NCI-H2196 (cell line): ENCODE data around the gene COX6B2.

Source experiments
- DNase-seq: peaks from one replicate; lab custom pipeline; 2025; ENCODE audit not compliant: unreplicated experiment; lab: John Stamatoyannopoulos, UW

COX6B2 gene

DNA sequence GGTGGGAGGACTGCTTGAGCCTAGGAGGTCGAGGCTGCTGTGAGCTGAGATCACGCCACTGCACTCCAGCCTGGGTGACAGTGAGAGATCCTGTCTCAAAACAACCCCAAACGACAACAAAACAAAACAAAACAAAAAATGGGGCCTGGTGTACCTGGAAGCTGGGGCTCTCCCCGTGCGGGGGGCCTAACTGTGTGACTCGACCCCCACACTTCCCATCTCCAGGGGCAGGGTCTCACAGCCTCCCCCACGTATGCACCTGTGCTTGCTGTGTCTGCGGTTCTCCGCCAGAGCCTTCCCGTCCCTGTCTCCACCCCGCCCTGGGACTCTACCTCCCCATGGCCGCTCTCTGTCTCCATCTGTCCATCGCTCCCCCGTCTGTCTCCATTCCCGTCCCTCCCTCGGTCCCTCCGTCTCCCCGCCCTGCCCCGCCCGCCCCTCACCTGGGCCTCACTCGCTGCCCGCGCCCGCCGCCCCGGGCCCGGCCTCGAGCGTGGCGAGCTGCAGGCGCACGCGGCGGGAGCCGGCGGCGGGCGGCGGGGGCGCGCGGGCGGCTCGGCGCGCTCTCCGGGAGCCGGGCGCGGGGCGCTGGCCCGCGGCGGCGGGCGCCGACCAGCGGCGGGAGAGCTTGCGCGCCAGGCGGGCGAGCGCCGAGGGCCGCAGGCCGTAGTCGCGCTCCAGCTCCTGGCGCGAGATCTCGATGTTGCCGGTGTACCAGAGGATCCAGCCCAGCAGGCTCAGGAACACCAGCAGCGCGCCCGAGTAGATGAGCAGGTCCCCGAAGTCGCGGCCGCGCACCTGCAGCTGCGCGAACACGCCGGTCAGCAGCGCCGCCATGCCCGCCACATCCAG is 29.0 kb upstream of the COX6B2 start:
- DNase-seq = peak; percentile 69

GRCh38 chr19:55382522-55383054 is 28.1 kb upstream of the COX6B2 start:
- no peak for DNase-seq

GRCh38 chr19:55382013-55382412 is 27.5 kb upstream of the COX6B2 start:
- DNase-seq = no peak

DNA sequence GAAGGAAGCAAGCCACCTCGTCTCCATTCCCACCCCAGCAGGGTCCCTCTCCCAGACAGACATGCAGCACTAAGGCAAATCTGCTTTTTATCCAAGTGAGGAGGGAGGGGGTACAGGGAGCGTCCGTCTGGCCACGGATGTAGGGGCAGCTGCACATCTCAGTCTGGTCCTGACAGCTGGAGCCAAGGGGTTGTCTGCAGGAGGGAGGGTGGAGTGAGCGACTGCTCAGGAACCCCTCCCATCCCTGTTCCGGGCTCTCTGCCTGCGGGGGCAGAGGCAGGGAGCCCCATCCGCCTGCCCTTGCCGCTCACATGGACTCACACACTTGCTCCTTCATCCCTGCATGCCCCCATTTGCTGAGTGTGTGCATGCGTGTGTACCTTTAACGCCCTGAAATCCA is 24.7 kb upstream of the COX6B2 start:
- DNase-seq = no peak

- no peak for DNase-seq
These were observed 23.0 kb upstream of the COX6B2 start for GRCh38 chr19:55377356-55378131.

DNA sequence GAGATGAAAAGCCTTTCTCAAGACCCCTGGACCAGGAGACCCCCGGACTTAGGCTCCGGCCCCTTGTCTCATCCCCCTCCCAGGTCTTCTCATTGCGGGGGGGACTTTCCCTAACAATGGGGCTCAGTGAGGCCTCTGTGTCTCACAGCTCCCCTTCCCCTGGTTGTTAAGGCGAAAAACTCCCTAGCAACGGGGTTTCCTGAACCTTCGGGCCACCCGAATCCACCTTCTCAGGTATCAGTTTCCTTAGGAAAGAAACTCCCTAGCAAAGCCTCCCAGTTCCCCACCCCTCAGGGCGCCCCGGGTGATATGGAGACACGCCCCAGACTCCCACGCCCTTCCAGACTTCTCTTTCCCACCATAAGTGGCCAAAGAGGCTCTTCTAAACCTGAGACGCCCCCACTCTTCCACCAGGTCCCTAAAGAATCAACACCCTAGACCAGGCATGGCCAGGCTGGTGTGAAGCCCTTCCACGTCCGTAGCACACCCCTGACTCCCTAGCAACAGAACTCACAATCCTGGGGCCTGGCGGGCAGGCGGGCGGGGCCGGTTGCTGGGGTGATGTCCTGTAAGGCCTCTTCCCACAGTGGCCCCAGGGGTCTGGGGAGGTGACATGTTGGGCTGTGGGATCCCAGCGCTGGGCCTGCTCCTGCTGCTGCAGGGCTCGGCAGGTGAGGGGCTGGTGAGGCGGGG is 21.9 kb upstream of the COX6B2 start, which contains the start of gene TMEM190:
TMEM190 (plus strand) TSS at position 586 of the 693 bp plus-strand sequence; CDS start at position 614, 28 bp downstream.
- no peak for DNase-seq

- no peak for DNase-seq
These were observed 19.7 kb upstream of the COX6B2 start for GRCh38 chr19:55373993-55374757.

- DNase-seq = no peak
These were observed 18.9 kb upstream of the COX6B2 start for GRCh38 chr19:55373306-55373992.

- DNase-seq = no peak
These were observed 18.0 kb upstream of the COX6B2 start for GRCh38 chr19:55372316-55373081.

GRCh38 chr19:55370305-55370988 is 15.9 kb upstream of the COX6B2 start, which contains the start of gene IL11:
Gene IL11 (minus strand): TSS chr19:55370463. CDS start chr19:55370310, 153 bp downstream.
- no peak for DNase-seq

GRCh38 chr19:55369653-55370304 is 15.3 kb upstream of the COX6B2 start:
- DNase-seq = peak; percentile 36

GRCh38 chr19:55368701-55369563 is 14.4 kb upstream of the COX6B2 start:
- no peak for DNase-seq

GRCh38 chr19:55368106-55368505 is 13.6 kb upstream of the COX6B2 start:
- no peak for DNase-seq

- DNase-seq = no peak
These were observed 12.3 kb upstream of the COX6B2 start for GRCh38 chr19:55366790-55367189.

GRCh38 chr19:55365964-55366363 is 11.4 kb upstream of the COX6B2 start:
- no peak for DNase-seq

GRCh38 chr19:55365245-55365644 is 10.7 kb upstream of the COX6B2 start:
- no peak for DNase-seq
